Adrenal gland (tissue), 12 donors: ENCODE results near the gene ZBTB5. TPM values are rescaled to one million over a fixed set of nuclear protein-coding genes. Genes with fewer than 3 reads are reported as not detected.

ENCODE experiments used
- DNase-seq, 7 donors: peaks; one replicate each; pipeline ENCODE4 v3.0.0-alpha.2; 2019 to 2020
- H3K27ac ChIP-seq, 5 donors: fragments of 200-600 bp; sonication (generic) in 4 of 5; 1 replicate in 3 of 5; 2 replicates in 2 of 5; pipeline versions ENCODE4 v1.5.1 to v1.8.0; 2016 to 2020; ENCODE audit warnings: mild to moderate bottlenecking in 1 of 5
- H3K27me3 ChIP-seq: fragments of 200-600 bp; 2 replicates; pipeline ENCODE4 v1.8.0; 2021
- H3K36me3 ChIP-seq, 2 donors: fragments of 200-600 bp; replicated peaks in 1 of 2; 1 replicate in 1 of 2; 2 replicates in 1 of 2; pipeline versions ENCODE4 v1.5.1 to v1.8.0; 2018 to 2022
- H3K4me1 ChIP-seq, 2 donors: fragments of 200-600 bp; replicated peaks in 1 of 2; 1 replicate in 1 of 2; 2 replicates in 1 of 2; pipeline versions ENCODE4 v1.5.1 to v1.8.0; 2018 to 2021
- H3K4me3 ChIP-seq, 4 donors: fragments of 200-600 bp; sonication (generic) in 3 of 4; one replicate each; pipeline ENCODE4 v1.5.1; 2016 to 2018
- H3K9me3 ChIP-seq, 3 donors: fragments of 200-600 bp; sonication (generic) in 1 of 3; replicated peaks in 1 of 3; 1 replicate in 2 of 3; 2 replicates in 1 of 3; pipeline versions ENCODE4 v1.5.1 to v1.8.0; 2016 to 2021
- POLR2A ChIP-seq, 2 donors: fragments of 450-650 bp; IDR thresholded peaks; one replicate each; pipeline ENCODE4 v1.6.1; 2017; ENCODE audit warnings: antibody characterized with exemption in 2 of 2, mild to moderate bottlenecking in 2 of 2, moderate library complexity in 1 of 2
- WGBS, 4 donors: extraction: QIAGEN DNeasy Blood & Tissue Kit in 2 of 4; methylation state at CpG; one replicate each; pipeline versions ENCODE4 v1.1.5 to v1.1.7; 2013 to 2017; 5-methylcytosine and 5-hydroxymethylcytosine counted together
- intact Hi-C, 2 donors: fragments of 100-400 bp; cut with DNase I; formaldehyde crosslinking; loops; one replicate each; pipeline versions ENCODE4 v1.14.1 to v1.15.0; 2022 to 2023
- polyA plus RNA-seq, 3 donors: library from polyadenylated mRNA; stranded (reverse); fragments of 200-250 nt in 2 of 3; fragments of 350-450 nt in 1 of 3; fragmentation: Illumina TruSeq in 1 of 3; extraction: RNeasy Lipid Tissue Mini Kit (QIAGEN cat#74804) in 1 of 3; gene quantifications; one replicate each; pipeline ENCODE4 v1.2.3, GENCODE V29; 2013 to 2014
- total RNA-seq, 9 donors: library from RNA; depleted of rRNA in 4 of 9; stranded (reverse); fragments of >200 nt in 4 of 9; fragments of 120-200 nt in 1 of 9; fragmentation: NEBNext Ultra II Directional in 1 of 9; extraction: Animal tissue kit (Norgen Biotek cat#: 25700) in 1 of 9; gene quantifications; one replicate each; pipeline versions ENCODE4 v1.1.0 to v1.2.4, GENCODE V29; 2013 to 2023
- TF ChIP-seq, protein P1 (sequence below), 6 experiments: fragments of 450-650 bp in 4 of 6; fragments of 200-600 bp in 2 of 6; sonication (generic) in 1 of 6; IDR thresholded peaks; 1 replicate in 5 of 6; 2 replicates in 1 of 6; pipeline versions ENCODE4 v1.5.1 to v1.8.0; 2016 to 2021; ENCODE audit warnings: antibody characterized with exemption in 6 of 6, mild to moderate bottlenecking in 2 of 6, moderate library complexity in 1 of 6
- donor health status: healthy with polysubstance abuse.
- donor health status: Bipolar disorder and iron deficiency.
- donor health status: DM: yes; HTN: yes; CAD: no.
- donor health status: DM: no; HTN: no; CAD: no.
- donor health status: DM: no; HTN: no; CAD: no.
- donor health status: DM: yes; HTN: yes; CAD: no.

The ZBTB5 gene
- total and polyA plus RNA-seq, 12 donors: 2.3 to 19.6 (median 10.6) TPM

DNA sequence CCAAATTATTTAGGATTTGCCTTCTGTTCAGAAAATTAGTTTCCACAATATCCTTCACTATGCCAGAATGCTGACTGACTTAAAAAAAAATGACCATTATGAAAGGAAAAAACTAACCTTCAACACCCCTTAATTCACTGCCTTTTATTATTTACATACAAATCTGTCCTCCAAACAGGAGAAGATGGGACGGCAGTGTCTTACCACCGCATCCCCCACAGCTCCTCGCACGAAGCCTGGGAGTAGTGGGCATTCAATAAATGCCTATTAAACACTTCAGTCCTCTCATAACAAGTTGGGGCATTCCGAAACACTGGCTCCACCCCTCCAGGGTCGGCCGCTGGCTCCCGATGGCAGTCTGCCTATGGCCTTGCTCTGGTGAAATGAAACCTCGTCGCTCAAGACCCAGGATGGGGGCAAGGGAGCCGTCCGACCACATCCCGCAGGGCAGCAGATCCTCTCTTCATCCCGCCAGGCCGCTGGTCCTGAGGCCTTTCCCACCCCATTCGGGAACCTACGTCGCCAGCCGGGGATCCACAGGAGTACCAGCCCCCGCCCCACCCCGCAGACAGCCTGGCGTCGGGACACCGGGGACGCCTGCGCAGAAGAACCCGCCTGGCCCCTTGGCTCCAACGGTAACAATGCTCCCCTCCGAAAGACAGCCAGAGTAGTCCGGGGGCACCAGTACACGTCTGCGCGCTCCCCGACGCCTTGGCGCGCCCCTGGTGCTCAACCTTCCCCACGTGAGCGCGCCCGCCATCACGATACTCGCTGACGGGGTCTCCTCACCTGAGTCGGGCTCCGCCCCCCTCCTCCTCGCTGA is 613 bp downstream of the ZBTB5 start:
- peak; percentile 16 to 71 for TF ChIP-seq POLR2A (IDR thresholded peaks at IDR 0.05)
- TF ChIP-seq, protein P1, sequence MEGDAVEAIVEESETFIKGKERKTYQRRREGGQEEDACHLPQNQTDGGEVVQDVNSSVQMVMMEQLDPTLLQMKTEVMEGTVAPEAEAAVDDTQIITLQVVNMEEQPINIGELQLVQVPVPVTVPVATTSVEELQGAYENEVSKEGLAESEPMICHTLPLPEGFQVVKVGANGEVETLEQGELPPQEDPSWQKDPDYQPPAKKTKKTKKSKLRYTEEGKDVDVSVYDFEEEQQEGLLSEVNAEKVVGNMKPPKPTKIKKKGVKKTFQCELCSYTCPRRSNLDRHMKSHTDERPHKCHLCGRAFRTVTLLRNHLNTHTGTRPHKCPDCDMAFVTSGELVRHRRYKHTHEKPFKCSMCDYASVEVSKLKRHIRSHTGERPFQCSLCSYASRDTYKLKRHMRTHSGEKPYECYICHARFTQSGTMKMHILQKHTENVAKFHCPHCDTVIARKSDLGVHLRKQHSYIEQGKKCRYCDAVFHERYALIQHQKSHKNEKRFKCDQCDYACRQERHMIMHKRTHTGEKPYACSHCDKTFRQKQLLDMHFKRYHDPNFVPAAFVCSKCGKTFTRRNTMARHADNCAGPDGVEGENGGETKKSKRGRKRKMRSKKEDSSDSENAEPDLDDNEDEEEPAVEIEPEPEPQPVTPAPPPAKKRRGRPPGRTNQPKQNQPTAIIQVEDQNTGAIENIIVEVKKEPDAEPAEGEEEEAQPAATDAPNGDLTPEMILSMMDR (IDR thresholded peaks at IDR 0.05): peak in 1 of 6 experiments; percentile 14
- Histone ChIP-seq H3K4me3 (peak overlapping the region; percentile 21 to 96 (median 86)), H3K27me3 (no peaks in the 10 kb centered on the region), H3K27ac (peak overlapping the region; percentile 93 to 100 (median 99)), H3K4me1 (peaks cover 11 to 26% of the 10 kb centered on the region in 2 donors), H3K36me3 (no peaks in the 10 kb centered on the region), H3K9me3 (no peaks in the 10 kb centered on the region)
- intact Hi-C loops: loop anchor here in 1 of 2 donors (5.0 kb wide), 1 partner anchor 37 kb away; no protein-coding TSS in a partner anchor
- 0 to 1% (median 0%) methylated on average over 25 to 47 of the region's 47 CpGs for WGBS, 4 donors
- peak; percentile 76 to 90 (median 84) for DNase-seq

DNA sequence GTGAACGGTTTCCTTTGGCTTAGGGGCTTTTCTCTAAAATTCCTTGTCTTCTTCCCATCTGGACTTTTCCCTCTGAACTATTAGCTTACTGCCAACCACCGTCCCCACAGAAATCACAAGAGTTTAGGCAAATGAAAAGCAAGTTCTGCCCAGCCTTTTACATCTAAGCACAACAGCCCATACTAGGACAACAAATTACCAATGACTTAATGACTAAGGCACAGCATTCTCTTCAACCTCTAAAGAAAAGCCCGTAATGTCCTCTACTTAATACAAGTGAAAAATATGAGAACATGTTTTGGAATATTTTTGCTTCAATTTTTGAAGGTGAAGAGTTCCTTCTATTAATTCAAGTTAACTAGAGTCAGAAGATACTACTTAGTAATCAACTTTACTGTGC is 1.2 kb downstream of the ZBTB5 start:
- DNase-seq: no peak
- no peak for TF ChIP-seq POLR2A (IDR thresholded peaks at IDR 0.05)
- TF ChIP-seq, protein P1 (IDR thresholded peaks at IDR 0.05): no peak
- no peaks in the 10 kb centered on the region for H3K36me3 ChIP-seq
- peak overlapping the region in 4 of 5 donors; percentile 98 to 100 (median 99) for H3K27ac ChIP-seq
- H3K9me3 ChIP-seq: no peaks in the 10 kb centered on the region
- H3K4me3 ChIP-seq: peak overlapping the region in 2 of 4 donors; percentile 86 to 87
- H3K4me1 ChIP-seq: peaks cover 11 to 26% of the 10 kb centered on the region in 2 donors
- no peaks in the 10 kb centered on the region for H3K27me3 ChIP-seq
- intact Hi-C loops: loop anchor here in 1 of 2 donors (5.0 kb wide), 1 partner anchor 37 kb away; no protein-coding TSS in a partner anchor
- WGBS, 4 donors: 27 to 49% (median 35%) methylated on average over 3 of the region's 3 CpGs

DNA sequence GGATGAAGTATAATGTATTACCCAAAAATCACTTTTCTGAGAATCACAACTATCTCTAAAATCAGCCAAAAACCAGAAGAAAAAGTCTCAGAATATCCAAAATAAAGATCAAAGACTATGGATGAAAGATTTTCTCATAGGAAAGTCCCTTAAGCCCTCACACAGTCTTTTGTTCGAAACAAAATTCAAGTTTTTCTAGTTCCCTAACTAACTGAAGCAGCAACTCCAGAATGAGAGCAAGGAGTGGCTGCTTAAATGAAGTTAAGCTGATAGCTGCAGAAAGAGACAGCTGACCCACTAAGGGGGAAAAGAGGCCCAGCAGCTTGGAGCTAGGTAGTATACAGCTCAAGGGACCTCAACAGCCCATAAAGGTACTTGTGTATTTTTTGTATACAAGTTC is 8.4 kb downstream of the ZBTB5 start:
- intact Hi-C loops: no loop called here
- DNase-seq: no peak
- Histone ChIP-seq H3K4me3 (no peak overlapping the region), H3K9me3 (no peaks in the 10 kb centered on the region), H3K36me3 (no peaks in the 10 kb centered on the region), H3K27me3 (no peaks in the 10 kb centered on the region), H3K27ac (peak overlapping the region in 1 of 5 donors; percentile 15), H3K4me1 (peaks cover 8 to 39% of the 10 kb centered on the region in 2 donors)
- 78 to 89% (median 80%) methylated on average over 1 of the region's 1 CpG for WGBS, 4 donors
- no peak for TF ChIP-seq POLR2A (IDR thresholded peaks at IDR 0.05)
- TF ChIP-seq, protein P1 (IDR thresholded peaks at IDR 0.05): no peak

DNA sequence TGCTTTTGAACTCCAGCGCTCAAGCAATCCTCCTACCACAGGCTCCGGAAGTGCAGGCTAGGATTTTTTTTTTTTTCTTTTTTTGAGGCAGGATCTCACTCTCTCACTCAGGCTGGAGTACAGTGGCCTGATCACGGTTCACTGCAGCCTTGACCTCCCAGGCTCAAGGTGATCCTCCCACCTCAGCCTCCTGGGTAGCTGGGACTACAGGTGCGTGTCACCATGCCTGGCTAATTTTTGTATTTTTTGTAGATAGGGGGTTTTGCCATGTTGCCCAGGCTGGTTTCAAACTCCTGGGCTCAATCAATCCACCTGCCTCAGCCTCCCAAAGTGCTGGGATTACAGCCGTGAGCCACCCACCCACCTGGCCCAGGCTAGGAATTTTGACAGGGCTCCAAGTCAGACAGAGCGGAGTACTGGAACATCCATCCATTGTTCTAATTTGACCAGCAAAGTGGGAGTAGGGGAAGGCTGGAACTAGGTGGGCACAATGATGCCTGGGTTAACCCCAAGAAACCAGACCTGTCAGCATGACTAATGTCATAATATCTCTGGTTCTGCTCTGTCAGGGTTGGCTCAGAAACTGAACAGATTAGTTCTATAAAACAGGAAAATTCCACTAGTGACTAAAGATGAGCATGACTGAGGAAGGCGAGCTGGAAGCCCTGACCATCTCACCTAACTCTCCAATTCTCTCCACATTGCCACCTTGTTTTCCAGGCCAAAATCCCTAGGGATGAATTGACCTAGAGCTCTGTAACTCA is 9.2 kb downstream of the ZBTB5 start:
- Histone ChIP-seq H3K27me3 (no peaks in the 10 kb centered on the region), H3K9me3 (no peaks in the 10 kb centered on the region), H3K27ac (peak overlapping the region in 2 of 5 donors; percentile 11 to 15), H3K36me3 (no peaks in the 10 kb centered on the region), H3K4me1 (peaks cover 11 to 42% of the 10 kb centered on the region in 2 donors), H3K4me3 (no peak overlapping the region)
- TF ChIP-seq POLR2A (IDR thresholded peaks at IDR 0.05): no peak
- TF ChIP-seq, protein P1 (IDR thresholded peaks at IDR 0.05): no peak
- DNase-seq: no peak
- intact Hi-C loops: no loop called here
- WGBS, 4 donors: 64 to 74% (median 67%) methylated on average over 7 of the region's 7 CpGs
